Stimulated activated CD8-positive, alpha-beta memory T cell treated with anti-CD3 and anti-CD28 coated beads, Interleukin-15, amount 100 ng/mL, for 4 hours (primary cell): ENCODE results near the gene THSD7B.
"Not testable (repeated sequence)": the region's sequence is repeated elsewhere in the genome, so short reads cannot be mapped to it uniquely, and the experiment has no call there.

Experiments
- DNase-seq, 2 donors: peaks; one replicate each; pipeline ENCODE4 v3.0.0-alpha.2; 2020; ENCODE audit warnings: low read depth in 2 of 2

THSD7B gene

GRCh38 chr2:136935119-136935518 is 169.8 kb downstream of the THSD7B start:
- DNase-seq, result no peak

DNA sequence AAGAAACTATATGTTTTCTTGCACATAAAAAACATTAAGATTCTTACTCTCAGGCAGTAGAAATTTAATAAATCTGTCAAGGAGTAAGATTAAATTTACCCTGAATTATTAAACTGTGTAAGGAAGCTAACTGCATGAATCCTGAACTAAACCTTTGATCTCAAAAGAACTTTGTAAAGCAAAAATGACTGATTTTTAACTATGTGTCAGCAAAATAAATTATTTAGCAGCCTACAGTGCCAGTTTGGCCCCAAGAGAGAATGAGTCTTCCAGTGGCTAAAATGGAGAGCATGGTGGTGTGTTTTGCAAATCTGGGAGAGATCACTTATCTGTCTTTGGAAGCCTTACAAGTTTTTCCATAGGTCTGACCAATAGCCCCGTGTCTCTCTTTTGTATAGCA is 190.7 kb downstream of the THSD7B start:
- DNase-seq, result no peak

GRCh38 chr2:136957044-136957443 is 191.7 kb downstream of the THSD7B start:
- no peak for DNase-seq

DNA sequence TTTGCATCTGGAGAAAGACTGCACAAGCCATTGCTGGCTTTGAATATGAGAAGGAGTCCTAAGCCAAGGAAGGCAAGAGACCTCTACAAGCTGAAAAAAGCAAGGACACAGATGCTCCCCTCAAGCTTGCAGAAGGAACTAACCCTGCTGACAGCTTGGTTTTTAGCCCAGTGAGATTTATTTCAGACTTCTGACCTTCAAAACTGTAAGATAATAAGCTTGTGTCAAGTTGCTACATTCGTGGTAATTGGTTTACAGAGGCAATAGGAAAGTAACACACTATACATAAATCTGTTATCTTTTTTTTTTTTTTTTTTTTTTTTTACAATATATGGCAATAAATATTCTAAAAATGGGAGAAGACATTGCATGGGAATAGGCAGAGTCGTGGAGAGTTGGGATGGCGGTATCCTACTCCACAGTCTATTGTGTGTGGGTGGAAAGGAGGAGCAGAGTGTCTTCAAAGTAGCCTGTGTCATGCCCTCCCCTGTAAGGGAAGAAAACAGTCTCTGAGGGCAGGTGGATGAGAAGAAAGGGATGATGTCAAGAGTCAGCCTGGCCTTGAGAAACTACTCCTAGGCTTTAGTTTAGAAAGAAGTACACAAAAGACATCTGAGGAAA is 196.9 kb downstream of the THSD7B start:
- no peak for DNase-seq

GRCh38 chr2:136966485-136966884 is 201.1 kb downstream of the THSD7B start:
- DNase-seq, result no peak

- DNase-seq, result no peak
Observed at GRCh38 chr2:136980303-136980702, 215.0 kb downstream of the THSD7B start.

GRCh38 chr2:136981689-136982088 is 216.3 kb downstream of the THSD7B start:
- not testable (repeated sequence) for DNase-seq

DNA sequence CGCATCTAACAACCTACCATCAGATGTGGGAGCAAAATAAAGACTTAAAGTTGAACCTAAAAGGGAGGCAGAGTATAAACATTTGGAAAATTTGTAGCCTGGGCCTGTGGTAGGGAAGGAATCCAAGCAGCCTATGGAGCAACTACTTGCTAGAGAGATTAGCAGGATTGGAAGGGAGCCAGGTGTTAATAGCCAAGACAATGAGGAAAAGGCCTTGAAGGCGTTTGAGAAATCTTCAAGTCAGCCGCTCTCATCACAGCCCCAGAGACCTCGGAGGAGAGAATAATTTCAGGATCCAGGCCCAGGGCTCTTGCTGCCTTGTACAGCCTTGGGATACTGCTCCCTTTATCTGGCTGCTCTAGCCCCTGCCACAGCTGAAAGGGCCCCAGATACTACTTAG is 219.7 kb downstream of the THSD7B start:
- DNase-seq, result no peak

- no peak for DNase-seq
Observed at GRCh38 chr2:136986605-136987221, 221.4 kb downstream of the THSD7B start.

- no peak for DNase-seq
Observed at GRCh38 chr2:136990316-136990715, 225.0 kb downstream of the THSD7B start.

GRCh38 chr2:136994793-136995192 is 229.4 kb downstream of the THSD7B start:
- DNase-seq, result no peak

DNA sequence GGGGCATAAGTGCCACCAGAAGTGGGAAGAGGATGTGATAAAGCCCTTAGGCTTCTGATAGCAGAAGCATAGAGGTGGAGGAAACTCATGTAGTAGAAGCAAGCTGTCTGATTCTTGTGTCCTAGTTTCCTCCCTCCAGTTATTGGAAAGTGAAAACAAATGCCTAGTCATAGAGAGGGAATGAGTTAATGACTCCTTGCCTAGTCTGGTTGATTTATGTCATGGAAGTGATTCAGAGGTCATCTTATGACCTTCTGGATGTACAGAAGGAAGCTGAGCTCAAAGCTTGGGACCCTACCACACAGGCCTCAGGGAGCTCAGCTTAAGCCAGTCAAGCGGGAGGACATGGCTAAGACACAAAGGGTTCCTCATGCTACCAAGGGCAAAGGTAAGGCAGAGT is 232.2 kb downstream of the THSD7B start:
- DNase-seq, result no peak

- DNase-seq, result no peak
Observed at GRCh38 chr2:137000811-137001210, 235.5 kb downstream of the THSD7B start.

DNA sequence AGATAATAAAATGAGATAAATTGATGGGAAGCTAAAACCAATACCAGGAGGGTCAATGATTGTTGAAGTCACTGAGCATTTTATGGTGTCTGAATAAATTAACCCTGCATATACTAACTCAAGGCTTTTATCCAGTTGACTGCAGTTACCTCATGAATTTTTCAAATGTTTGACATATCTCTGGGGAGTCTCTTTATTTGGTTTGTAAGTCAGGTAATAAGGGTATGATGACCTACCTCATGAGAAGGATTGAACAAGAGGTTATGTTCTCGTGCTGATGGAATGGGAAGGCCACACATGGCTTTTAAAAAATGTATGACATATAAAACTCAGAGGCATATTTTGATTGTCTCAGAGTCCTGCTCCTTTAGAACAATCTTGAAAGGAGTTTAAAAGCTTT is 237.6 kb downstream of the THSD7B start:
- no peak for DNase-seq

GRCh38 chr2:137005210-137005609 is 239.9 kb downstream of the THSD7B start:
- no peak for DNase-seq

DNA sequence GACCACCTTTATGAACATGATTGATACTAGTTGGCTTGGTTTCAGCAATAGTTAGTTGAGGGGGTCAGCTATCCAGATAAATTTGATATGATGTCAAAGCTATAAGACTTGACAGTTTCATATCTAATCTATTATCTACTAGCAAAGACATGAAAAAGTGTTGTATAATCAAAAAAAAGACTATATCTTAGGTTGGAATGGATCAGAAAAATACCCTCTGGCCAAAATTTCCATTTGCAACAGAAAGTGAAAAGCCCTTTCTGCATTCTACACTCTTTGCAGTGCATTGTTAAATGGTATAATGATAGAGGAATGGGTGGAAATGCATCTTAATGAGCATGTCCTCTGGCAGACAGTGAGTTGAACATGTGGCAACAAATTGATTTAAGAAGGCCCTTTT is 242.6 kb downstream of the THSD7B start:
- no peak for DNase-seq

DNA sequence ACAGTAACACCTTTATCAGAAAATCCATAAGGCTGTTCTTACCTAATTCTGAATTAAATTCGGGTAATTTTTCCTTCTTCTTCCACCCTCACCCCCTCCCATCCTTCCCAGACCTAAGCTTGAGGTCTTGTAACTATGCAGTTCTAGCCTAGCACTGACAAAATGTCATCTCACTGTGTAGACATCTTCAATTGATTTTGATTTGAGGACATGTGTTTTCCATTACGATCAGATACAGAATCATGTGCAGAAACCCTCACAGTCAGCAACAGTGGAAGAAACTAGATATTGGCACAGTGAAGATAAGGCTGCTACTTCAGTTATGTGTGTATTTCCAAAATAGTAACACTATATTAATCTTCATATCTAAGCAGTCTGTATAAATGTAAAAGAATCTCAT is 244.6 kb downstream of the THSD7B start:
- no peak for DNase-seq

DNA sequence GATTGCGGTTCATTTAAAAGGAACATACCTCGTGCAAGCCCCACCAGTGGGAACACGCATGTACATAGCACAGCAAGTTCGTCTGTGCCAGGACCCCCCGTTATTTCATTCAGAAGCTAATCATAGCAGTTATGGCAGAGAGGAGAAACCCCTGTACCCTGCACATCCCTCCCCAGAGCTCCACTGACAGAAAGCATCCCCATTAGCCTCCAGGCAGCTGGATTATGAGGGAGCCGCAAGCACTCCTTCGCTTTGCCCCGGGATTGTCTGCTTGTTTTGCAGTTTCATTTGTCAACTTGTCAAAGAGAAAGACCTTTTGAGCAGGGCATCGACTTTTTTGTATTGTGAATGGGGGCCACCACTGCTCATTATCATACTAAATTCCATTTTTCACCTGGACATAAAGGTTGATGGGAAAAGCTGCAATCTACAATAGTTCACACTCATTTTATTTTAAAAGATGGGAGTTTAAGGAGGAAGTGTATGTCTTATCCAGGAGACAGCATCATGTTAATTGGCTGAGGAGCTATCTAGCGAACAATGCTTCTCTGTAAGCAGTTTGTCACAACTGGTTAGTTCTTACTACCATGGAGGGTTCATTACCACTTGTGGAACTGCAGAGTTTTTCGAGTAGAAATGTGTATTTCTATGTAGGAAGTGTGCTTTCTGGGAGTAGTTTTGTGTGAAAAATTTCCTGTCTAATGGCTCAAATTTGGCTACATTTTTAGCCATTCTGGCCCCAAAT is 255.3 kb downstream of the THSD7B start:
- no peak for DNase-seq

DNA sequence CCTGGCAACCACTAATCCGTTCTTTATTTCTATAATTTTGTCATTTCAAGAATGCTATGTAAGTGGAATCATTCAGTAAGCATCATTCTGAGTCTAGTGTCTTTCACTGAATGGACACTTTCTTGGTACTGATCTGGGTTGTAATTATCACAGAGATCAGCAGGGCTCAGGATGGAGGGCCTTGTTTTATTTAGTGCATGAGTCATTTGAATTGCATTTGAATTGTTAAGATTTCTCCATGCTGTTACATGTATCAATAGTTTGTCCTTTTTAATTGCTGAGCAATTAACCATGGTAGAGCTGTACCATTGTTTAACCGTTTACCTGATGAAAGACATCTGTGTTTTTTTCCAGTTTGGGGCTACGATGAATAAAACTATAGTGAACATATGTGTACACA is 256.4 kb downstream of the THSD7B start:
- DNase-seq, result no peak

GRCh38 chr2:137023205-137023604 is 257.9 kb downstream of the THSD7B start:
- DNase-seq, result no peak

GRCh38 chr2:137031731-137032130 is 266.4 kb downstream of the THSD7B start:
- no peak for DNase-seq

- no peak for DNase-seq
Observed at GRCh38 chr2:137036619-137037018, 271.3 kb downstream of the THSD7B start.

DNA sequence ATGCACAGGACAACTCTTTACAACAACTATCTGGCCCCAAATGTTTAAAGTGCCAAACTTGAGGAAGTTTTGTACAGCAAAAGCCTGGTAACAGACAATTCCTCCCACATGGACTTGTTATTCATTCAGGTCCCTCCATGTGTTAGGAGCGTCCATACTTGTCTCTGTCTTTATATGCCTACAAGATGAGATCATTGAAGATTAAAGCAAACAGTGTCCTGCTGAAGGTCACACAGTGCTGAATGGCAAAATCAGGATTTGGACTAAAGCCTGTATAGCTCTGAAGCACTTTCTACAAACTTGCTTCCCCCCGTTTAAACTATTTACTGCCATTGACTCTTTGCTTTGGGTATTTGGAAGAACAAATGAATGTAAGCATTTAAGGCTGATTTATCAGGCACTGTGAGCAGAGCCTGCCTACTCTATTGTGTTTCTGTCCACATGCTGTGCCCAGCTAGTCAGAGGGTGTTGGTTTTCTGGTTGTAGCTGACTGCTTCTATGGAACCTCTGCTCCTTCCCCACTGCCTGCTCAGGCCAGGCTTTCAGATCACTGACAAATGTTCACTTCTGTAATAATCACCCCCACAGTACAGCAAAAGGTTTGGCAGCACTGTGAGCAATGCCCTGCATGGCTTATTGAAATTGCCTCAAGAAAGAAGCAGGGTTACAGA is 274.3 kb downstream of the THSD7B start:
- no peak for DNase-seq
